Keratinocyte (primary cell): ENCODE data around the gene KDM4B.
A peak's percentile ranks its signal among the peaks of the same experiment; 100 is the strongest.

ENCODE experiments used
- CTCF ChIP-seq, 3 experiments: IDR thresholded peaks in 1 of 3; conservative IDR thresholded peaks in 1 of 3; optimal IDR thresholded peaks in 1 of 3; 2 replicates in 2 of 3; 3 replicates in 1 of 3; pipeline versions ENCODE3 to v1.5.1; 2011; ENCODE audit warnings: low read length in 3 of 3, mild to moderate bottlenecking in 3 of 3, moderate library complexity in 2 of 3, control low read depth in 1 of 3, inconsistent platforms in 1 of 3; ENCODE audit not compliant: insufficient read depth in 2 of 3; ENCODE audit errors: extremely low read depth in 1 of 3
- EZH2 ChIP-seq: IDR thresholded peaks from one replicate; pipeline ENCODE4 v1.6.1; 2012; ENCODE audit warnings: inconsistent platforms, mild to moderate bottlenecking, low read length, moderate library complexity

GRCh38 chr19:4976401-4977298 is 7.7 kb downstream of the KDM4B start:
- TF ChIP-seq CTCF (optimal IDR thresholded peaks at IDR 0.05 in 1 of 3, IDR thresholded peaks at IDR 0.05 in 1 of 3, conservative IDR thresholded peaks at IDR 0.05 in 1 of 3; ENCODE audit: extremely low read depth in 1 of 3, insufficient read depth in 2 of 3, low read length in 3 of 3) (peak; percentile 62 to 82 (median 69)), EZH2 (no peak)
